WTC11 (cell line): ENCODE measurements around the gene OSTN. TPM values are rescaled to one million over a fixed set of nuclear protein-coding genes. Genes with fewer than 3 reads are reported as not detected.

Experiments used
- ATAC-seq: fragments of 200-7000 bp; cut with Tn5 transposase; 2 replicates; pipeline ENCODE4 v1.10.0; 2021; ENCODE audit warnings: mild to moderate bottlenecking, moderate library complexity
- CTCF ChIA-PET: fragments of 300-600 bp; sonication (Branson Sonifier 250); formaldehyde crosslinking; loops from one replicate; lab custom pipeline; 2021; ENCODE audit warnings: antibody characterized with exemption; lab: Charles Lee
- POLR2A ChIA-PET: fragments of 350-600 bp; sonication (Branson Sonifier 250); formaldehyde crosslinking; loops from one replicate; lab custom pipeline; 2021; ENCODE audit warnings: antibody characterized with exemption; lab: Charles Lee
- DNase-seq: peaks from one replicate; pipeline ENCODE4 v3.0.0; 2021; ENCODE audit warnings: low spot score
- H3K27ac Mint-ChIP-seq: 2 replicates; pipeline ENCODE4 v1.8.0; 2021; ENCODE audit warnings: mixed read lengths
- H3K27me3 Mint-ChIP-seq: 2 replicates; pipeline ENCODE4 v1.8.0; 2021; ENCODE audit warnings: low read depth, mild to moderate bottlenecking, moderate library complexity, mixed read lengths
- H3K36me3 Mint-ChIP-seq: 2 replicates; pipeline ENCODE4 v1.8.0; 2021; ENCODE audit warnings: mixed read lengths
- H3K4me1 Mint-ChIP-seq: 2 replicates; pipeline ENCODE4 v1.8.0; 2022; ENCODE audit warnings: mixed read lengths
- H3K4me3 Mint-ChIP-seq: 2 replicates; pipeline ENCODE4 v1.8.0; 2021; ENCODE audit warnings: mild to moderate bottlenecking, moderate library complexity, mixed read lengths
- H3K9me3 Mint-ChIP-seq: 2 replicates; pipeline ENCODE4 v1.8.0; 2021; ENCODE audit warnings: mixed read lengths
- CBFB ChIP-seq: sonication (generic); formaldehyde crosslinking; IDR thresholded peaks from 2 replicates; pipeline ENCODE4 v1.8.1; 2022; ENCODE audit warnings: mild to moderate bottlenecking, low read depth, missing genetic modification reagents
- ELF4 ChIP-seq: sonication (generic); formaldehyde crosslinking; IDR thresholded peaks from 2 replicates; pipeline ENCODE4 v1.8.1; 2022; ENCODE audit warnings: low read depth, mild to moderate bottlenecking, moderate library complexity, missing genetic modification reagents
- ESRRA ChIP-seq: sonication (generic); formaldehyde crosslinking; IDR thresholded peaks from 2 replicates; pipeline ENCODE4 v1.8.1; 2022; ENCODE audit warnings: mild to moderate bottlenecking, missing genetic modification reagents, borderline replicate concordance
- ETV6 ChIP-seq: sonication (generic); formaldehyde crosslinking; IDR thresholded peaks from 2 replicates; pipeline ENCODE4 v1.8.1; 2022; ENCODE audit warnings: mild to moderate bottlenecking, missing genetic modification reagents
- HMGA2 ChIP-seq: fragments of 250-450 bp; sonication (Bioruptor Pico); IDR thresholded peaks from 2 replicates; pipeline ENCODE4 v1.4.0; 2021; ENCODE audit warnings: mild to moderate bottlenecking, moderate library complexity
- MXD4 ChIP-seq: fragments of 250-450 bp; sonication (Bioruptor Pico); IDR thresholded peaks from 2 replicates; pipeline ENCODE4 v1.8.0; 2021; ENCODE audit warnings: mild to moderate bottlenecking, moderate library complexity, borderline replicate concordance
- MYBL2 ChIP-seq: sonication (generic); formaldehyde crosslinking; IDR thresholded peaks from 2 replicates; pipeline ENCODE4 v1.8.1; 2023; ENCODE audit warnings: mild to moderate bottlenecking, moderate library complexity, missing genetic modification reagents
- NFATC4 ChIP-seq: fragments of 250-450 bp; sonication (Bioruptor Pico); IDR thresholded peaks from 2 replicates; pipeline ENCODE4 v1.9.0; 2021; ENCODE audit warnings: mild to moderate bottlenecking
- PRDM15 ChIP-seq: sonication (generic); formaldehyde crosslinking; IDR thresholded peaks from 2 replicates; pipeline ENCODE4 v1.8.0; 2022; ENCODE audit warnings: missing genetic modification reagents
- SMAD3 ChIP-seq: sonication (generic); formaldehyde crosslinking; IDR thresholded peaks from 2 replicates; pipeline ENCODE4 v1.8.0; 2022; ENCODE audit warnings: missing genetic modification reagents, mild to moderate bottlenecking, borderline replicate concordance
- STAT6 ChIP-seq: sonication (generic); formaldehyde crosslinking; conservative IDR thresholded peaks from 2 replicates; pipeline ENCODE4 v1.8.1; 2023; ENCODE audit warnings: mild to moderate bottlenecking, low read depth, missing genetic modification reagents, moderate library complexity
- ZNF121 ChIP-seq: sonication (generic); formaldehyde crosslinking; IDR thresholded peaks from 2 replicates; pipeline ENCODE4 v1.8.0; 2023; ENCODE audit warnings: missing genetic modification reagents
- ZNF232 ChIP-seq: sonication (generic); formaldehyde crosslinking; IDR thresholded peaks from 2 replicates; pipeline ENCODE4 v1.8.0; 2022; ENCODE audit warnings: mild to moderate bottlenecking, missing genetic modification reagents
- ZNF671 ChIP-seq: fragments of 250-450 bp; sonication (Bioruptor Pico); IDR thresholded peaks from 2 replicates; pipeline ENCODE4 v1.8.0; 2021; ENCODE audit warnings: mild to moderate bottlenecking
- total RNA-seq: library from RNA; stranded (reverse); gene quantifications from 3 replicates; pipeline ENCODE4 v1.2.3, GENCODE V29; 2021
- TF ChIP-seq, protein P1 (sequence below): fragments of 250-450 bp; sonication (Bioruptor Pico); IDR thresholded peaks from 2 replicates; pipeline ENCODE4 v2.1.2; 2022; ENCODE audit warnings: mild to moderate bottlenecking, moderate library complexity
- TF ChIP-seq, protein P2 (sequence below): sonication (generic); formaldehyde crosslinking; IDR thresholded peaks from 2 replicates; pipeline ENCODE4 v1.8.0; 2023; ENCODE audit warnings: missing genetic modification reagents, mild to moderate bottlenecking, borderline replicate concordance

OSTN gene
- total RNA-seq, 1 experiment from 2014 or later = not detected

- Mint-ChIP-seq H3K27me3 (no peaks in the 10 kb centered on the region), H3K4me1 (peaks cover 74% of the 10 kb centered on the region), H3K4me3 (no peak overlapping the region), H3K9me3 (no peaks in the 10 kb centered on the region), H3K36me3 (no peaks in the 10 kb centered on the region), H3K27ac (peak overlapping the region; percentile 61)
- peak; percentile 68 for ATAC-seq
- ChIA-PET CTCF (no interaction called here), POLR2A (no interaction called here)
- no peak for DNase-seq
- TF ChIP-seq ZNF232 (CRISPR knock-in tag) (peak; percentile 89), ESRRA (CRISPR knock-in tag) (no peak), STAT6 (CRISPR knock-in tag) (no peak), MXD4 (CRISPR knock-in tag) (no peak)
Measured at GRCh38 chr3:191238321-191238817, 39.3 kb downstream of the OSTN start.

DNA sequence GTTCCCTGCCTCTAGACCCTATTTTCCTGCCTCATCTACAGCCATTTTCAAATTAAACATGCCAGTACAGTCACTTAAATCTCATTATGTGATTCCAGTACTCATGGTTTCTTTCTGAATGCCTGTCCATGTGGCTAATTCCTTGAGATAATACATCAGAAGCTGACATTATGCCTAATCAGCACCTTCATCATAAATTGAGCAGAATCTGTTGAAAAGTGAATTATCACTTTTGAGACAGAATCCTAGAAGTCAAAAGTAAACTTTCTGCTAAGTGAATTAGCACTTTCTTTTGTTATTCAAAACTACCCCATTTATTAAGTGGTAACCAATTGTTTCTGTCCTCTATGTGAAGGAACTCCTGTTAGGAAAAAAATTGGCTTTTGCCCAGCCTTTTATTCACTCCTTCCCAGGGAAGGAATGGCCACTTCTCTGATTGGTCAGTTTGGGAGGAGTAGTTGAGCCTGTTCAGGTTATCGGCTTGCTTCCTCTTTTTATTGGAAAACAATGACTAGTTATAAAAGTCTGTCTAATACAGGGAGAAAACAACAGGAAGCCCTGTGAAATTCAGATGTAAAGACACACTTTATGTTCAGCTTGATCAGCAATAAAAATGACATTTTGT lies 40.5 kb downstream of the OSTN start:
- no peak for DNase-seq
- no peak overlapping the region for H3K4me3 Mint-ChIP-seq
- ATAC-seq = no peak
- peaks cover 68% of the 10 kb centered on the region for H3K4me1 Mint-ChIP-seq
- no peaks in the 10 kb centered on the region for H3K9me3 Mint-ChIP-seq
- no peaks in the 10 kb centered on the region for H3K27me3 Mint-ChIP-seq
- CTCF ChIA-PET = no interaction called here
- POLR2A ChIA-PET = no interaction called here
- no peaks in the 10 kb centered on the region for H3K36me3 Mint-ChIP-seq
- TF ChIP-seq, protein P1, sequence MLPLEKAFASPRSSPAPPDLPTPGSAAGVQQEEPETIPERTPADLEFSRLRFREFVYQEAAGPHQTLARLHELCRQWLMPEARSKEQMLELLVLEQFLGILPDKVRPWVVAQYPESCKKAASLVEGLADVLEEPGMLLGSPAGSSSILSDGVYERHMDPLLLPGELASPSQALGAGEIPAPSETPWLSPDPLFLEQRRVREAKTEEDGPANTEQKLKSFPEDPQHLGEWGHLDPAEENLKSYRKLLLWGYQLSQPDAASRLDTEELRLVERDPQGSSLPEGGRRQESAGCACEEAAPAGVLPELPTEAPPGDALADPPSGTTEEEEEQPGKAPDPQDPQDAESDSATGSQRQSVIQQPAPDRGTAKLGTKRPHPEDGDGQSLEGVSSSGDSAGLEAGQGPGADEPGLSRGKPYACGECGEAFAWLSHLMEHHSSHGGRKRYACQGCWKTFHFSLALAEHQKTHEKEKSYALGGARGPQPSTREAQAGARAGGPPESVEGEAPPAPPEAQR (CRISPR knock-in tag) = no peak
- no peak for TF ChIP-seq ETV6 (CRISPR knock-in tag)
- TF ChIP-seq PRDM15 (CRISPR knock-in tag) = no peak
- no peak for TF ChIP-seq CBFB (CRISPR knock-in tag)
- no peak for TF ChIP-seq HMGA2 (CRISPR knock-in tag)
- no peak for TF ChIP-seq ELF4 (CRISPR knock-in tag)
- no peak for TF ChIP-seq ZNF121 (CRISPR knock-in tag)
- no peak for TF ChIP-seq MYBL2 (CRISPR knock-in tag)
- no peak for TF ChIP-seq MXD4 (CRISPR knock-in tag)
- no peak for TF ChIP-seq SMAD3 (CRISPR knock-in tag)
- TF ChIP-seq, protein P2, sequence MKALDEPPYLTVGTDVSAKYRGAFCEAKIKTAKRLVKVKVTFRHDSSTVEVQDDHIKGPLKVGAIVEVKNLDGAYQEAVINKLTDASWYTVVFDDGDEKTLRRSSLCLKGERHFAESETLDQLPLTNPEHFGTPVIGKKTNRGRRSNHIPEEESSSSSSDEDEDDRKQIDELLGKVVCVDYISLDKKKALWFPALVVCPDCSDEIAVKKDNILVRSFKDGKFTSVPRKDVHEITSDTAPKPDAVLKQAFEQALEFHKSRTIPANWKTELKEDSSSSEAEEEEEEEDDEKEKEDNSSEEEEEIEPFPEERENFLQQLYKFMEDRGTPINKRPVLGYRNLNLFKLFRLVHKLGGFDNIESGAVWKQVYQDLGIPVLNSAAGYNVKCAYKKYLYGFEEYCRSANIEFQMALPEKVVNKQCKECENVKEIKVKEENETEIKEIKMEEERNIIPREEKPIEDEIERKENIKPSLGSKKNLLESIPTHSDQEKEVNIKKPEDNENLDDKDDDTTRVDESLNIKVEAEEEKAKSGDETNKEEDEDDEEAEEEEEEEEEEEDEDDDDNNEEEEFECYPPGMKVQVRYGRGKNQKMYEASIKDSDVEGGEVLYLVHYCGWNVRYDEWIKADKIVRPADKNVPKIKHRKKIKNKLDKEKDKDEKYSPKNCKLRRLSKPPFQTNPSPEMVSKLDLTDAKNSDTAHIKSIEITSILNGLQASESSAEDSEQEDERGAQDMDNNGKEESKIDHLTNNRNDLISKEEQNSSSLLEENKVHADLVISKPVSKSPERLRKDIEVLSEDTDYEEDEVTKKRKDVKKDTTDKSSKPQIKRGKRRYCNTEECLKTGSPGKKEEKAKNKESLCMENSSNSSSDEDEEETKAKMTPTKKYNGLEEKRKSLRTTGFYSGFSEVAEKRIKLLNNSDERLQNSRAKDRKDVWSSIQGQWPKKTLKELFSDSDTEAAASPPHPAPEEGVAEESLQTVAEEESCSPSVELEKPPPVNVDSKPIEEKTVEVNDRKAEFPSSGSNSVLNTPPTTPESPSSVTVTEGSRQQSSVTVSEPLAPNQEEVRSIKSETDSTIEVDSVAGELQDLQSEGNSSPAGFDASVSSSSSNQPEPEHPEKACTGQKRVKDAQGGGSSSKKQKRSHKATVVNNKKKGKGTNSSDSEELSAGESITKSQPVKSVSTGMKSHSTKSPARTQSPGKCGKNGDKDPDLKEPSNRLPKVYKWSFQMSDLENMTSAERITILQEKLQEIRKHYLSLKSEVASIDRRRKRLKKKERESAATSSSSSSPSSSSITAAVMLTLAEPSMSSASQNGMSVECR (CRISPR knock-in tag) = no peak
- TF ChIP-seq ESRRA (CRISPR knock-in tag) = no peak
- no peak for TF ChIP-seq ZNF671 (CRISPR knock-in tag)
- no peak for TF ChIP-seq NFATC4 (CRISPR knock-in tag)
- peak overlapping the region; percentile 58 for H3K27ac Mint-ChIP-seq
